ENCODE data around the gene BAIAP2. TPM values are rescaled to one million over a fixed set of nuclear protein-coding genes. Genes with fewer than 3 reads are reported as not detected.

The BAIAP2 gene
- polyA plus RNA-seq, 1 experiment, result 9.6 TPM

GRCh38 chr17:81113158-81113724 lies 78.3 kb downstream of the BAIAP2 start:
- Histone ChIP-seq H3K27ac (ENCODE audit: low read depth, low read length) (no peak overlapping the region), H3K4me3 (ENCODE audit: low read depth, low read length) (no peak overlapping the region), H3K9me3 (ENCODE audit: control insufficient read depth, insufficient read depth, low read length) (no peaks in the 10 kb centered on the region; the same call in 1 of the 2 replicates), H3K27me3 (ENCODE audit: control insufficient read depth, insufficient read depth, low read length) (no peaks in the 10 kb centered on the region)
- POLR2A ChIA-PET, result no interaction called here
- TF ChIP-seq CTCF (IDR thresholded peaks at IDR 0.05; ENCODE audit: low read depth, low read length), result no peak
- CTCF ChIA-PET, result interaction anchor here (0.6 to 1.2 kb wide), 2 partner anchors 11 to 697 kb away, joined by 3 to 7 read pairs; no protein-coding TSS in a partner anchor
- DNase-seq (ENCODE audit: low read depth, low spot score), result no peak

GRCh38 chr17:81114351-81115093 lies 79.6 kb downstream of the BAIAP2 start:
- no peak for TF ChIP-seq CTCF (IDR thresholded peaks at IDR 0.05; ENCODE audit: low read depth, low read length)
- DNase-seq (ENCODE audit: low read depth, low spot score), result no peak
- Histone ChIP-seq H3K27me3 (ENCODE audit: control insufficient read depth, insufficient read depth, low read length) (no peaks in the 10 kb centered on the region), H3K4me3 (ENCODE audit: low read depth, low read length) (no peak overlapping the region), H3K27ac (ENCODE audit: low read depth, low read length) (no peak overlapping the region), H3K9me3 (ENCODE audit: control insufficient read depth, insufficient read depth, low read length) (peaks cover 1% of the 10 kb centered on the region; the same call in 1 of the 2 replicates)
- CTCF ChIA-PET, result no interaction called here
- POLR2A ChIA-PET, result interaction anchor here (0.7 kb wide), 1 partner anchor 84 kb away, joined by 10 read pairs; no protein-coding TSS in a partner anchor

- Histone ChIP-seq H3K4me3 (ENCODE audit: low read depth, low read length) (no peak overlapping the region), H3K9me3 (ENCODE audit: control insufficient read depth, insufficient read depth, low read length) (peaks cover 5% of the 10 kb centered on the region; the same call in 1 of the 2 replicates), H3K27ac (ENCODE audit: low read depth, low read length) (no peak overlapping the region), H3K27me3 (ENCODE audit: control insufficient read depth, insufficient read depth, low read length) (no peaks in the 10 kb centered on the region)
- ChIA-PET CTCF (no interaction called here), POLR2A (no interaction called here)
- TF ChIP-seq CTCF (IDR thresholded peaks at IDR 0.05; ENCODE audit: low read depth, low read length), result no peak
- no peak for DNase-seq (ENCODE audit: low read depth, low spot score)
Observed at GRCh38 chr17:81115219-81115618, 80.3 kb downstream of the BAIAP2 start.

GRCh38 chr17:81115749-81116464 lies 81.0 kb downstream of the BAIAP2 start:
- peaks cover 5% of the 10 kb centered on the region; the same call in 1 of the 2 replicates for H3K9me3 ChIP-seq (ENCODE audit: control insufficient read depth, insufficient read depth, low read length)
- no peak overlapping the region for H3K27ac ChIP-seq (ENCODE audit: low read depth, low read length)
- H3K4me3 ChIP-seq (ENCODE audit: low read depth, low read length), result no peak overlapping the region
- no peaks in the 10 kb centered on the region for H3K27me3 ChIP-seq (ENCODE audit: control insufficient read depth, insufficient read depth, low read length)
- TF ChIP-seq CTCF (IDR thresholded peaks at IDR 0.05; ENCODE audit: low read depth, low read length), result no peak
- ChIA-PET POLR2A (interaction anchor here (0.6 kb wide), 1 partner anchor 1664 kb away, joined by 7 read pairs; no protein-coding TSS in a partner anchor), CTCF (interaction anchor here (1.6 to 1.9 kb wide), 2 partner anchors 13 to 19 kb away, joined by 3 to 6 read pairs; no protein-coding TSS in a partner anchor)
- DNase-seq (ENCODE audit: low read depth, low spot score), result no peak

All from AG04450 (cell line).